ENCODE results near the gene ZSWIM8. TPM values are rescaled to one million over a fixed set of nuclear protein-coding genes. Genes with fewer than 3 reads are reported as not detected.

Gene ZSWIM8
- total and polyA plus RNA-seq, 2 donors (not counting 3 experiments of a cell fraction or from before 2014, with no cell fraction given) = 111 to 230 TPM

- CTCF ChIA-PET = interaction anchor here (0.5 to 1.6 kb wide), 7 partner anchors 9 to 93 kb away, joined by 3 to 11 read pairs (median 3); no protein-coding TSS in a partner anchor
- no peak for TF ChIP-seq GATA2 (IDR thresholded peaks at IDR 0.05; ENCODE audit: insufficient read depth, insufficient read length, low read depth, low read length)
- TF ChIP-seq POLR2AphosphoS5 (IDR thresholded peaks at IDR 0.05; ENCODE audit: insufficient read depth, low read depth, low read length) = no peak
- TF ChIP-seq, protein P1, sequence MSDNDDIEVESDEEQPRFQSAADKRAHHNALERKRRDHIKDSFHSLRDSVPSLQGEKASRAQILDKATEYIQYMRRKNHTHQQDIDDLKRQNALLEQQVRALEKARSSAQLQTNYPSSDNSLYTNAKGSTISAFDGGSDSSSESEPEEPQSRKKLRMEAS (IDR thresholded peaks at IDR 0.05; ENCODE audit: insufficient read depth, insufficient read length) = no peak
- no peak for TF ChIP-seq FOS (IDR thresholded peaks at IDR 0.05; ENCODE audit: borderline replicate concordance, insufficient read depth, low read length)
- TF ChIP-seq EZH2 (IDR thresholded peaks at IDR 0.05; ENCODE audit: borderline replicate concordance, low read depth, low read length, severe bottlenecking) = no peak
- no peak for TF ChIP-seq JUN (IDR thresholded peaks at IDR 0.05; ENCODE audit: borderline replicate concordance, insufficient read depth, insufficient read length, low read depth)
- TF ChIP-seq CTCF (IDR thresholded peaks at IDR 0.05; ENCODE audit: extremely low read depth in 1 of 2, insufficient read depth in 1 of 2, low read depth in 1 of 2, low read length in 2 of 2) = no peak
- TF ChIP-seq POLR2A (IDR thresholded peaks at IDR 0.05; ENCODE audit: low read depth, low read length) = no peak
- TF ChIP-seq MYC (IDR thresholded peaks at IDR 0.05; ENCODE audit: low read depth, low read length) = no peak
- H3K4me3 ChIP-seq (replicated peaks in 1 of 3; ENCODE audit: insufficient read depth in 1 of 3, low read depth in 1 of 3, low read length in 3 of 3) = peak overlapping the region; percentile 51 to 73 (median 68)
- H3K9me1 ChIP-seq (replicated peaks; ENCODE audit: control insufficient read depth, extremely low read depth, insufficient read depth, low read length) = no peaks in the 10 kb centered on the region
- POLR2A ChIA-PET = interaction anchor here (0.7 kb wide), 1 partner anchor 22 kb away, joined by 3 read pairs; no protein-coding TSS in a partner anchor
- H3K4me1 ChIP-seq (ENCODE audit: control insufficient read depth, extremely low read depth, insufficient read depth, low read length) = peaks cover 27% of the 10 kb centered on the region
- peaks cover 50% of the 10 kb centered on the region for H3K79me2 ChIP-seq (ENCODE audit: control insufficient read depth, insufficient read depth, low read length)
- peak; percentile 4 for FAIRE-seq
- H3K4me2 ChIP-seq (ENCODE audit: insufficient read depth, low read length) = peak overlapping the region; percentile 92
- H3K27ac ChIP-seq (ENCODE audit: insufficient read depth, low read depth, low read length) = peak overlapping the region; percentile 46
- no peaks in the 10 kb centered on the region for H3K9me3 ChIP-seq (replicated peaks; ENCODE audit: control insufficient read depth, insufficient read depth, low read length)
- H3K9ac ChIP-seq (replicated peaks; ENCODE audit: extremely low read depth, insufficient read depth, low read length) = peak overlapping the region; percentile 64
- H2AFZ ChIP-seq (ENCODE audit: low read depth, low read length) = peak overlapping the region; percentile 56
- BruUV-seq (replicated peaks) = TSS peak; percentile 4
- dilution Hi-C loops (cut with MboI; ENCODE audit: extremely low pct_ligation_motif_present, low sequenced_read_pairs) = no loop called here
- DNase-seq (ENCODE audit: low read depth, low spot score) = peak; percentile 66
- H3K27me3 ChIP-seq (ENCODE audit: control insufficient read depth in 2 of 2, insufficient read depth in 2 of 2, low read length in 2 of 2) = no peaks in the 10 kb centered on the region
- peaks cover 2 to 17% of the 10 kb centered on the region in 2 experiments for H3K36me3 ChIP-seq (ENCODE audit: control insufficient read depth in 2 of 2, extremely low read depth in 1 of 2, insufficient read depth in 2 of 2, low read length in 2 of 2)
- intact Hi-C loops (cut with micrococcal nuclease) = loop anchor here (1.0 kb wide), 2 partner anchors 14 to 25 kb away; partner anchors contain the start of gene NDST2
- peaks cover 6% of the 10 kb centered on the region for H4K20me1 ChIP-seq (replicated peaks; ENCODE audit: control insufficient read depth, extremely low read depth, insufficient read depth, low read length)
These were observed 510 bp downstream of the ZSWIM8 start for GRCh38 chr10:73785721-73786511.
